ENCODE measurements around the gene ISOC2. TPM values are rescaled to one million over a fixed set of nuclear protein-coding genes. Genes with fewer than 3 reads are reported as not detected.
"Not testable (repeated sequence)": the region's sequence is repeated elsewhere in the genome, so short reads cannot be mapped to it uniquely, and the experiment has no call there.

ISOC2 gene
- polyA plus RNA-seq, 4 donors, result 35.2 to 54.6 (median 38.7) TPM

- DNase-seq (ENCODE audit: low read depth in 4 of 4, low spot score in 3 of 4), result no peak
These were observed 42.3 kb downstream of the ISOC2 start for GRCh38 chr19:55419103-55419502.

GRCh38 chr19:55418185-55418584, 43.3 kb downstream of the ISOC2 start:
- DNase-seq (ENCODE audit: low read depth in 4 of 4, low spot score in 3 of 4), result peak; percentile 59 to 68 (median 68)

- DNase-seq (ENCODE audit: low read depth in 4 of 4, low spot score in 3 of 4), result no peak
These were observed 51.3 kb downstream of the ISOC2 start for GRCh38 chr19:55410168-55410567.

GRCh38 chr19:55409179-55409578, 52.3 kb downstream of the ISOC2 start:
- DNase-seq (ENCODE audit: low read depth in 4 of 4, low spot score in 3 of 4), result not testable (repeated sequence)

GRCh38 chr19:55408533-55408872, 52.9 kb downstream of the ISOC2 start:
- DNase-seq (ENCODE audit: low read depth in 4 of 4, low spot score in 3 of 4), result no peak

- DNase-seq (ENCODE audit: low read depth in 4 of 4, low spot score in 3 of 4), result peak; percentile 95 to 99 (median 98)
These were observed 53.5 kb downstream of the ISOC2 start for GRCh38 chr19:55407800-55408532.

- DNase-seq (ENCODE audit: low read depth in 4 of 4, low spot score in 3 of 4), result not testable (repeated sequence)
These were observed 54.0 kb downstream of the ISOC2 start, which contains the start of gene UBE2S for GRCh38 chr19:55407550-55407799. TSS of gene UBE2S (minus strand) at chr19:55407788. CDS start at chr19:55407589, 199 bp downstream.

GRCh38 chr19:55406826-55407549, 54.5 kb downstream of the ISOC2 start:
- peak in 1 of 4 donors; percentile 23 for DNase-seq (ENCODE audit: low read depth in 4 of 4, low spot score in 3 of 4)

GRCh38 chr19:55406091-55406825, 55.2 kb downstream of the ISOC2 start:
- no peak for DNase-seq (ENCODE audit: low read depth in 4 of 4, low spot score in 3 of 4)

GRCh38 chr19:55405638-55406037, 55.8 kb downstream of the ISOC2 start:
- no peak for DNase-seq (ENCODE audit: low read depth in 4 of 4, low spot score in 3 of 4)

Other genes starting within 250 kb of the ISOC2 start
- 1 to 10 TPM; 2.9 to 4.5 (median 3.9) TPM for gene TMEM86B, start 232.9 kb downstream of the ISOC2 start, polyA plus RNA-seq (ENCODE audit: insufficient read length in 4 of 4)
- 10 to 100 TPM; 38.9 to 50.9 (median 44.2) TPM for gene PPP6R1, start 202.6 kb downstream of the ISOC2 start, polyA plus RNA-seq (ENCODE audit: insufficient read length in 4 of 4)
- 10 to 100 TPM; 25.7 to 47.7 (median 29.7) TPM for gene HSPBP1, start 181.5 kb downstream of the ISOC2 start, polyA plus RNA-seq (ENCODE audit: insufficient read length in 4 of 4)
- 10 to 100 TPM; 14.1 to 16.7 (median 16.2) TPM for gene BRSK1, start 177.6 kb downstream of the ISOC2 start, polyA plus RNA-seq (ENCODE audit: insufficient read length in 4 of 4)
- gene TMEM150B, start 136.3 kb downstream of the ISOC2 start, polyA plus RNA-seq (ENCODE audit: insufficient read length in 4 of 4), result 1 to 10 TPM in 3 of 4 donors, under 1 TPM in 1; 0.72 to 1.6 (median 1.4) TPM
- 10 to 100 TPM; 14.0 to 25.5 (median 16.9) TPM for gene KMT5C, start 121.8 kb downstream of the ISOC2 start, polyA plus RNA-seq (ENCODE audit: insufficient read length in 4 of 4)
- gene COX6B2, start 106.9 kb downstream of the ISOC2 start, polyA plus RNA-seq (ENCODE audit: insufficient read length in 4 of 4), result 1 to 10 TPM in 1 of 4 donors, under 1 TPM in 3; 0.45 to 1.5 (median 0.72) TPM
- gene GARIN5B, start 98.4 kb downstream of the ISOC2 start, polyA plus RNA-seq (ENCODE audit: insufficient read length in 4 of 4), result under 1 TPM; 0.10 to 0.25 (median 0.16) TPM
- 1 to 10 TPM; 1.0 to 1.8 (median 1.5) TPM for gene IL11, start 91.2 kb downstream of the ISOC2 start, polyA plus RNA-seq (ENCODE audit: insufficient read length in 4 of 4)
- under 1 TPM in 2 of 4 donors, not detected in 2; 0.47 to 0.56 TPM for gene TMEM190, start 84.8 kb downstream of the ISOC2 start, polyA plus RNA-seq (ENCODE audit: insufficient read length in 4 of 4)
- gene TMEM238, start 77.3 kb downstream of the ISOC2 start, polyA plus RNA-seq (ENCODE audit: insufficient read length in 4 of 4), result 1 to 10 TPM in 1 of 4 donors, under 1 TPM in 3; 0.22 to 1.6 (median 0.62) TPM
- 1,000 to 10,000 TPM in 1 of 4 donors, 100 to 1,000 TPM in 3; 895 to 1,455 (median 919) TPM for gene RPL28, start 75.7 kb downstream of the ISOC2 start, polyA plus RNA-seq (ENCODE audit: insufficient read length in 4 of 4)
- 10 to 100 TPM; 42.6 to 69.0 (median 48.9) TPM for gene UBE2S, start 53.9 kb downstream of the ISOC2 start, polyA plus RNA-seq (ENCODE audit: insufficient read length in 4 of 4)
- gene SHISA7, start 18.3 kb downstream of the ISOC2 start, polyA plus RNA-seq (ENCODE audit: insufficient read length in 4 of 4), result under 1 TPM; 0.10 to 0.14 (median 0.13) TPM
- not detected for gene C19orf85, start 3.1 kb upstream of the ISOC2 start, polyA plus RNA-seq (ENCODE audit: insufficient read length in 4 of 4)
- gene ZNF628, start 15.0 kb upstream of the ISOC2 start, polyA plus RNA-seq (ENCODE audit: insufficient read length in 4 of 4), result 1 to 10 TPM; 3.2 to 5.4 (median 3.6) TPM
- 10 to 100 TPM; 43.6 to 68.7 (median 51.3) TPM for gene NAT14, start 23.5 kb upstream of the ISOC2 start, polyA plus RNA-seq (ENCODE audit: insufficient read length in 4 of 4)
- 1 to 10 TPM; 1.6 to 2.9 (median 2.3) TPM for gene SSC5D, start 26.8 kb upstream of the ISOC2 start, polyA plus RNA-seq (ENCODE audit: insufficient read length in 4 of 4)
- under 1 TPM; 0.62 to 0.97 (median 0.67) TPM for gene SBK2, start 75.5 kb upstream of the ISOC2 start, polyA plus RNA-seq (ENCODE audit: insufficient read length in 4 of 4)
- gene SBK3, start 83.9 kb upstream of the ISOC2 start, polyA plus RNA-seq (ENCODE audit: insufficient read length in 4 of 4), result under 1 TPM in 2 of 4 donors, not detected in 2; 0.13 to 0.28 TPM
- gene ZNF579, start 119.2 kb upstream of the ISOC2 start, polyA plus RNA-seq (ENCODE audit: insufficient read length in 4 of 4), result 10 to 100 TPM; 14.4 to 21.1 (median 18.3) TPM
- 10 to 100 TPM; 19.6 to 23.0 (median 20.3) TPM for gene FIZ1, start 137.9 kb upstream of the ISOC2 start, polyA plus RNA-seq (ENCODE audit: insufficient read length in 4 of 4)
- gene ZNF524, start 138.6 kb upstream of the ISOC2 start, polyA plus RNA-seq (ENCODE audit: insufficient read length in 4 of 4), result 10 to 100 TPM in 1 of 4 donors, 1 to 10 TPM in 3; 7.7 to 12.0 (median 8.8) TPM
- 10 to 100 TPM in 1 of 4 donors, 1 to 10 TPM in 3; 7.3 to 12.7 (median 7.8) TPM for gene ZNF865, start 144.0 kb upstream of the ISOC2 start, polyA plus RNA-seq (ENCODE audit: insufficient read length in 4 of 4)
- 10 to 100 TPM in 3 of 4 donors, 1 to 10 TPM in 1; 9.2 to 13.5 (median 11.2) TPM for gene ZNF784, start 162.9 kb upstream of the ISOC2 start, polyA plus RNA-seq (ENCODE audit: insufficient read length in 4 of 4)
- gene ZNF580, start 179.4 kb upstream of the ISOC2 start, polyA plus RNA-seq (ENCODE audit: insufficient read length in 4 of 4), result 10 to 100 TPM; 37.9 to 49.7 (median 43.6) TPM
- 10 to 100 TPM; 24.0 to 35.7 (median 25.6) TPM for gene ZNF581, start 182.0 kb upstream of the ISOC2 start, polyA plus RNA-seq (ENCODE audit: insufficient read length in 4 of 4)
- gene CCDC106, start 186.6 kb upstream of the ISOC2 start, polyA plus RNA-seq (ENCODE audit: insufficient read length in 4 of 4), result 10 to 100 TPM; 19.5 to 26.7 (median 21.3) TPM
- 100 to 1,000 TPM; 178 to 218 (median 182) TPM for gene U2AF2, start 193.4 kb upstream of the ISOC2 start, polyA plus RNA-seq (ENCODE audit: insufficient read length in 4 of 4)
- gene EPN1, start 213.6 kb upstream of the ISOC2 start, polyA plus RNA-seq (ENCODE audit: insufficient read length in 4 of 4), result 100 to 1,000 TPM in 3 of 4 donors, 10 to 100 TPM in 1; 90.2 to 163 (median 102) TPM